Caco-2 (cell line): ENCODE data around the gene PAX5. TPM values are rescaled to one million over a fixed set of nuclear protein-coding genes. Genes with fewer than 3 reads are reported as not detected.

ENCODE experiments used
- BruUV-seq: library from RNA; stranded (reverse); fragments of 400-500 nt; replicated peaks from 2 replicates; lab custom pipeline; 2021; lab: Mats Ljungman, UMichigan
- CTCF ChIA-PET: fragments of 300-600 bp; sonication (Branson Sonifier 250); formaldehyde crosslinking; loops from one replicate; lab custom pipeline; 2022; ENCODE audit warnings: antibody characterized with exemption; lab: Charles Lee
- POLR2A ChIA-PET: fragments of 300-600 bp; sonication (Branson Sonifier 250); formaldehyde crosslinking; loops from one replicate; lab custom pipeline; 2022; ENCODE audit warnings: antibody characterized with exemption; lab: Charles Lee
- DNase-seq, 2 experiments: peaks; one replicate each; pipeline versions ENCODE4 v3.0.0 to v3.0.0-alpha.2; 2020 to 2022
- H3K27me3 ChIP-seq: replicated peaks from 2 replicates; pipeline ENCODE4 v1.6.0; 2011; ENCODE audit warnings: low read length; ENCODE audit not compliant: control insufficient read depth, insufficient read depth
- H3K36me3 ChIP-seq: 2 replicates; pipeline ENCODE4 v1.5.1; 2011; ENCODE audit warnings: low read length; ENCODE audit not compliant: control insufficient read depth, insufficient read depth
- H3K4me1 ChIP-seq: fragments of 250-450 bp; sonication (Bioruptor Pico); 2 replicates; pipeline ENCODE4 v1.5.1; 2020; ENCODE audit warnings: mild to moderate bottlenecking
- H3K4me3 ChIP-seq: 2 replicates; pipeline ENCODE4 v1.5.1; 2011; ENCODE audit warnings: low read depth, mild to moderate bottlenecking, control low read depth, low read length
- H3K9me3 ChIP-seq: fragments of 250-450 bp; sonication (Bioruptor Pico); 2 replicates; pipeline ENCODE4 v1.5.1; 2020; ENCODE audit warnings: mild to moderate bottlenecking, moderate library complexity
- H3K27ac Mint-ChIP-seq: one replicate; pipeline ENCODE4 v1.8.0; 2022; ENCODE audit warnings: mixed read lengths; ENCODE audit not compliant: unreplicated experiment
- H3K27me3 Mint-ChIP-seq: one replicate; pipeline ENCODE4 v1.8.0; 2022; ENCODE audit warnings: mixed read lengths; ENCODE audit not compliant: insufficient read depth, unreplicated experiment
- H3K36me3 Mint-ChIP-seq: one replicate; pipeline ENCODE4 v1.8.0; 2022; ENCODE audit warnings: mild to moderate bottlenecking, mixed read lengths; ENCODE audit not compliant: insufficient read depth, unreplicated experiment
- H3K4me1 Mint-ChIP-seq: one replicate; pipeline ENCODE4 v1.8.0; 2022; ENCODE audit warnings: low read depth, mixed read lengths; ENCODE audit not compliant: unreplicated experiment
- H3K4me3 Mint-ChIP-seq: one replicate; pipeline ENCODE4 v1.8.0; 2022; ENCODE audit warnings: mild to moderate bottlenecking, moderate library complexity, mixed read lengths; ENCODE audit not compliant: unreplicated experiment
- H3K9me3 Mint-ChIP-seq: one replicate; pipeline ENCODE4 v1.8.0; 2022; ENCODE audit warnings: mixed read lengths; ENCODE audit not compliant: unreplicated experiment
- intact Hi-C: fragments of 100-400 bp; cut with micrococcal nuclease; formaldehyde crosslinking; loops from one replicate; pipeline ENCODE4 v1.10.0; 2022; ENCODE audit not compliant: unreplicated experiment
- total RNA-seq: library from RNA; stranded (reverse); gene quantifications from 2 replicates; pipeline ENCODE4 v1.2.3, GENCODE V29; 2022
- TF ChIP-seq, protein P1 (sequence below), 2 experiments: fragments of 200-600 bp in 1 of 2; IDR thresholded peaks; 1 replicate in 1 of 2; 2 replicates in 1 of 2; pipeline versions ENCODE4 v1.5.1 to v1.8.0; 2011 to 2022; ENCODE audit warnings: antibody characterized with exemption in 1 of 2, control low read depth in 1 of 2, inconsistent platforms in 1 of 2, low read depth in 1 of 2, low read length in 1 of 2, mild to moderate bottlenecking in 1 of 2, moderate library complexity in 1 of 2; ENCODE audit not compliant: insufficient read depth in 1 of 2, severe bottlenecking in 1 of 2, unreplicated experiment in 1 of 2

Gene PAX5
- total RNA-seq, 1 experiment from 2014 or later, result not detected

DNA sequence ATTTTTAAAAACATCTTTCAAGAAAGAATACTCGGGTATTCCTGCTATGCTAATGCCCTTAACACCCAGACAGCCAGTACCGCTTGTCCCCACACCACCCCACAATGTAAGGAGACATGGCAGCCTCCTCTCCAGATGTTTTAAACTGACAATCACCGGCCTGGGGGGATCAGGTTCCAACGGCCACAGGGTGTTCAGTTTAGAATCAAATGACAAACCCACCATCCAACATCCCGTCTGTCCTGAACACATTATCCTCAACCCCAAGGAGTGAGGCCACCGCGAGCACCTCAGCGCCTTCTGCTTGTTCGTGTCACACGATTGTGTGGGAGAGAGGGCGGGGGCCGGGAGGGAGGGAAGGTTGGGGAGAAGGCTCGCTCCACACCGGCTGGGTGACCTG, 152.8 kb downstream of the PAX5 start:
- Mint-ChIP-seq H3K27me3 (peaks cover 4% of the 10 kb centered on the region), H3K4me1 (no peaks in the 10 kb centered on the region), H3K9me3 (no peaks in the 10 kb centered on the region), H3K27ac (no peak overlapping the region), H3K36me3 (no peaks in the 10 kb centered on the region), H3K4me3 (no peak overlapping the region)
- no TSS peak for BruUV-seq
- Histone ChIP-seq H3K9me3 (no peaks in the 10 kb centered on the region), H3K4me1 (no peaks in the 10 kb centered on the region), H3K4me3 (no peak overlapping the region), H3K27me3 (no peaks in the 10 kb centered on the region), H3K36me3 (no peaks in the 10 kb centered on the region)
- CTCF ChIA-PET, result no interaction called here
- DNase-seq, result no peak
- POLR2A ChIA-PET, result no interaction called here
- intact Hi-C loops, result no loop called here
- TF ChIP-seq, protein P1, sequence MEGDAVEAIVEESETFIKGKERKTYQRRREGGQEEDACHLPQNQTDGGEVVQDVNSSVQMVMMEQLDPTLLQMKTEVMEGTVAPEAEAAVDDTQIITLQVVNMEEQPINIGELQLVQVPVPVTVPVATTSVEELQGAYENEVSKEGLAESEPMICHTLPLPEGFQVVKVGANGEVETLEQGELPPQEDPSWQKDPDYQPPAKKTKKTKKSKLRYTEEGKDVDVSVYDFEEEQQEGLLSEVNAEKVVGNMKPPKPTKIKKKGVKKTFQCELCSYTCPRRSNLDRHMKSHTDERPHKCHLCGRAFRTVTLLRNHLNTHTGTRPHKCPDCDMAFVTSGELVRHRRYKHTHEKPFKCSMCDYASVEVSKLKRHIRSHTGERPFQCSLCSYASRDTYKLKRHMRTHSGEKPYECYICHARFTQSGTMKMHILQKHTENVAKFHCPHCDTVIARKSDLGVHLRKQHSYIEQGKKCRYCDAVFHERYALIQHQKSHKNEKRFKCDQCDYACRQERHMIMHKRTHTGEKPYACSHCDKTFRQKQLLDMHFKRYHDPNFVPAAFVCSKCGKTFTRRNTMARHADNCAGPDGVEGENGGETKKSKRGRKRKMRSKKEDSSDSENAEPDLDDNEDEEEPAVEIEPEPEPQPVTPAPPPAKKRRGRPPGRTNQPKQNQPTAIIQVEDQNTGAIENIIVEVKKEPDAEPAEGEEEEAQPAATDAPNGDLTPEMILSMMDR (IDR thresholded peaks at IDR 0.05; ENCODE audit: insufficient read depth in 1 of 2, low read depth in 1 of 2, low read length in 1 of 2, severe bottlenecking in 1 of 2, unreplicated experiment in 1 of 2), result no peak

DNA sequence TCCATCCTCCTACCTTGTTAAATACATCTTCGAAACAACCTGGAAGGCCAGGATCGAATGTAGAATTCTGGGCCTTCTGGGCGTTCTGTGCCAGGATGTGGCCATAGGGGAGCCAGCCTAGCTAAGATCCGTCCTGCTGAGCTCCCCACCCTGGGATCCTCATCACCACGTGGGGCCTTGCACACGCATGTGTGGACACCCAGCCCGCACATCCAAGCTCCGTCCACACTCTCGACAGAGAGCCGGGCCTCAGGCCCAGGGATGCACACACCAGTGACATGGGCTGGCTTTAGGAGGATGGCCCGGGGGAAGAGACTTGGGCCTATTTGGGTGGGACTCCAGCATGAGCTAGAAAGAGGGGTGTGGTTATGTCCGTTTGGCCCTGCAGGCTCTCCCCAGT, 154.0 kb downstream of the PAX5 start:
- POLR2A ChIA-PET, result no interaction called here
- no peaks in the 10 kb centered on the region for H3K36me3 Mint-ChIP-seq
- TF ChIP-seq, protein P1 (IDR thresholded peaks at IDR 0.05; ENCODE audit: insufficient read depth in 1 of 2, low read depth in 1 of 2, low read length in 1 of 2, severe bottlenecking in 1 of 2, unreplicated experiment in 1 of 2), result no peak
- intact Hi-C loops, result no loop called here
- no peaks in the 10 kb centered on the region for H3K4me1 Mint-ChIP-seq
- H3K27me3 ChIP-seq, result no peaks in the 10 kb centered on the region
- H3K4me3 ChIP-seq, result no peak overlapping the region
- peaks cover 9% of the 10 kb centered on the region for H3K27me3 Mint-ChIP-seq
- H3K4me1 ChIP-seq, result no peaks in the 10 kb centered on the region
- CTCF ChIA-PET, result no interaction called here
- H3K4me3 Mint-ChIP-seq, result no peak overlapping the region
- H3K27ac Mint-ChIP-seq, result no peak overlapping the region
- no peaks in the 10 kb centered on the region for H3K9me3 Mint-ChIP-seq
- no peak for DNase-seq
- BruUV-seq, result no TSS peak
- H3K36me3 ChIP-seq, result no peaks in the 10 kb centered on the region
- no peaks in the 10 kb centered on the region for H3K9me3 ChIP-seq

DNA sequence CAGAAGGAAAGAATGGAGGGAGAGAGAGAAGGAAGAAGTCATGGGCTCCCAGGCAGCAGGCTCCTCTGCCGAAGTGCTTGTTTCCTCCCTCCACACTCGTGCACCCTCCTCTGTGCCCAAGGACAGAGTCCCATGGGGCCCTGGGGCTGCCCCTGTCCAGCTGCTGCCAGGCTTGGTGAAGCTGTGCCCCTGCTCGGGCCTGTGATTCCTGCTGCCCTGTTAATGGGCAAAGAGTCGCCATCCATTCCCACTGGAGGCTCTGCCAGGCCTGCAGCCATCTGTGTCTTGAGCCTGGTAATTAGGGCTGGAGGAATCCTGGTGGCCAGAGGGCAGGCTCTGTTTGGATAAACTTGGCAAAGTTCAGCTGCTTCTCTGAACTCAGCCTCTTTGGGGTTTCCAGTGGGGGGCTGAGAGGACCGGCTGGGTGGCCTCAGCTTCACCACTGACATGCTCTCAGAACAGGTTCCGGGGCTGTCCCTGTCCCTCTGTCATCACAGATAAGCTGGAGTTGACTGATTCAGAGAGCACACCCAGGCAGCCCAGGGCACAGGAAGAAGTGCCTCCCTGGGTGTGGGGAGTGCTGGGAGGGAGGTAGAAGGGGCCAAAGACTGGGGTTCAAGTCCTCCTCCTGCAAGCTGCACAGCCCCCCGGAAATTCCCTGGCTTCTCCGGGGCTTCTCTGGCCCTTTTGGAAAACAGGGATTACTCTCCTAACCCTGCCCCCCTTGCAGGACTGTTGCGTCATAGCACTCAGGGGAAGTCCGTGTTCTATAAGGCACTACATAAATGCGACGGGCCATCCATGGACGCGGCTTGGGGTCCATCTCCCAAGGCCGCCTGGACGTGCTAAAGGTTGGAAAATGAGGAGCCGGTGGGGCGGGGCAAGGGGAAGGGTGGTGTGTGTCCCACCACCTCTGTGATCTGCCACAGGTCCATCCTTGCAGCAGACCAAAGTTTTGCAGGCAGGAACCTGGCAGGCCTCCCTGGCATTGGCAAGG, 154.8 kb downstream of the PAX5 start:
- TF ChIP-seq, protein P1 (IDR thresholded peaks at IDR 0.05; ENCODE audit: insufficient read depth in 1 of 2, low read depth in 1 of 2, low read length in 1 of 2, severe bottlenecking in 1 of 2, unreplicated experiment in 1 of 2), result no peak
- H3K27me3 Mint-ChIP-seq, result peaks cover 7% of the 10 kb centered on the region
- CTCF ChIA-PET, result no interaction called here
- no peaks in the 10 kb centered on the region for H3K9me3 Mint-ChIP-seq
- Histone ChIP-seq H3K4me3 (no peak overlapping the region), H3K27me3 (no peaks in the 10 kb centered on the region), H3K9me3 (no peaks in the 10 kb centered on the region), H3K36me3 (no peaks in the 10 kb centered on the region), H3K4me1 (no peaks in the 10 kb centered on the region)
- no TSS peak for BruUV-seq
- DNase-seq, result no peak
- intact Hi-C loops, result no loop called here
- H3K27ac Mint-ChIP-seq, result no peak overlapping the region
- no peaks in the 10 kb centered on the region for H3K4me1 Mint-ChIP-seq
- H3K4me3 Mint-ChIP-seq, result no peak overlapping the region
- POLR2A ChIA-PET, result no interaction called here
- H3K36me3 Mint-ChIP-seq, result no peaks in the 10 kb centered on the region
